ENCODE measurements around the gene MYH15.

GRCh38 chr3:108486941-108487340 is 23.5 kb downstream of the MYH15 start:
- TF ChIP-seq, protein P1, sequence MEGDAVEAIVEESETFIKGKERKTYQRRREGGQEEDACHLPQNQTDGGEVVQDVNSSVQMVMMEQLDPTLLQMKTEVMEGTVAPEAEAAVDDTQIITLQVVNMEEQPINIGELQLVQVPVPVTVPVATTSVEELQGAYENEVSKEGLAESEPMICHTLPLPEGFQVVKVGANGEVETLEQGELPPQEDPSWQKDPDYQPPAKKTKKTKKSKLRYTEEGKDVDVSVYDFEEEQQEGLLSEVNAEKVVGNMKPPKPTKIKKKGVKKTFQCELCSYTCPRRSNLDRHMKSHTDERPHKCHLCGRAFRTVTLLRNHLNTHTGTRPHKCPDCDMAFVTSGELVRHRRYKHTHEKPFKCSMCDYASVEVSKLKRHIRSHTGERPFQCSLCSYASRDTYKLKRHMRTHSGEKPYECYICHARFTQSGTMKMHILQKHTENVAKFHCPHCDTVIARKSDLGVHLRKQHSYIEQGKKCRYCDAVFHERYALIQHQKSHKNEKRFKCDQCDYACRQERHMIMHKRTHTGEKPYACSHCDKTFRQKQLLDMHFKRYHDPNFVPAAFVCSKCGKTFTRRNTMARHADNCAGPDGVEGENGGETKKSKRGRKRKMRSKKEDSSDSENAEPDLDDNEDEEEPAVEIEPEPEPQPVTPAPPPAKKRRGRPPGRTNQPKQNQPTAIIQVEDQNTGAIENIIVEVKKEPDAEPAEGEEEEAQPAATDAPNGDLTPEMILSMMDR (IDR thresholded peaks at IDR 0.05) = no peak
- TF ChIP-seq POLR2A (IDR thresholded peaks at IDR 0.05) = no peak

Data from adrenal gland (tissue), 5 donors.